ENCODE data around the gene SLC25A48. TPM values are rescaled to one million over a fixed set of nuclear protein-coding genes. Genes with fewer than 3 reads are reported as not detected.
"Not testable (repeated sequence)": the region's sequence is repeated elsewhere in the genome, so short reads cannot be mapped to it uniquely, and the experiment has no call there.

SLC25A48 gene
- total RNA-seq, 2 donors from 2014 or later, result 0.10 to 0.19 TPM

GRCh38 chr5:135828782-135829127 is 5.7 kb upstream of the SLC25A48 start:
- DNase-seq (ENCODE audit: low spot score), result peak; percentile 35
- intact Hi-C loops (cut with DNase I), result no loop called here

GRCh38 chr5:135829179-135829578 is 5.3 kb upstream of the SLC25A48 start:
- intact Hi-C loops (cut with DNase I), result no loop called here
- DNase-seq (ENCODE audit: low spot score), result peak; percentile 37

- peak; percentile 83 for DNase-seq (ENCODE audit: low spot score)
- intact Hi-C loops (cut with DNase I), result loop anchor here in 1 of 2 donors (5.0 kb wide), 1 partner anchor 573 kb away; no protein-coding TSS in a partner anchor
Measured at GRCh38 chr5:135829681-135830383, 4.6 kb upstream of the SLC25A48 start.

- no peak for DNase-seq (ENCODE audit: low spot score)
- intact Hi-C loops (cut with DNase I), result loop anchor here in 1 of 2 donors (5.0 kb wide), 1 partner anchor 573 kb away; no protein-coding TSS in a partner anchor
Measured at GRCh38 chr5:135830384-135830700, 4.1 kb upstream of the SLC25A48 start.

- DNase-seq (ENCODE audit: low spot score), result no peak
- intact Hi-C loops (cut with DNase I), result loop anchor here in 1 of 2 donors (5.0 kb wide), 1 partner anchor 574 kb away; no protein-coding TSS in a partner anchor
Measured at GRCh38 chr5:135830876-135831275, 3.6 kb upstream of the SLC25A48 start.

GRCh38 chr5:135831439-135831838 is 3.0 kb upstream of the SLC25A48 start:
- DNase-seq (ENCODE audit: low spot score), result no peak
- intact Hi-C loops (cut with DNase I), result loop anchor here in 1 of 2 donors (5.0 kb wide), 1 partner anchor 574 kb away; no protein-coding TSS in a partner anchor

GRCh38 chr5:135831851-135832555 is 2.5 kb upstream of the SLC25A48 start:
- intact Hi-C loops (cut with DNase I), result loop anchor here in 1 of 2 donors (5.0 kb wide), 1 partner anchor 575 kb away; no protein-coding TSS in a partner anchor
- peak; percentile 58 for DNase-seq (ENCODE audit: low spot score)

- peak; percentile 72 for DNase-seq (ENCODE audit: low spot score)
- intact Hi-C loops (cut with DNase I), result loop anchor here in 1 of 2 donors (5.0 kb wide), 1 partner anchor 576 kb away; no protein-coding TSS in a partner anchor
Measured at GRCh38 chr5:135832941-135833920, 1.2 kb upstream of the SLC25A48 start.

GRCh38 chr5:135833961-135834638 is 363 bp upstream of the SLC25A48 start:
- peak; percentile 75 for DNase-seq (ENCODE audit: low spot score)
- intact Hi-C loops (cut with DNase I), result loop anchor here in 1 of 2 donors (5.0 kb wide), 1 partner anchor 577 kb away; no protein-coding TSS in a partner anchor

GRCh38 chr5:135835766-135836165 is 1.3 kb downstream of the SLC25A48 start:
- intact Hi-C loops (cut with DNase I), result no loop called here
- peak; percentile 58 for DNase-seq (ENCODE audit: low spot score)

GRCh38 chr5:135838395-135838794 is 3.9 kb downstream of the SLC25A48 start:
- DNase-seq (ENCODE audit: low spot score); intact Hi-C loops (cut with DNase I): not testable (repeated sequence)

- no peak for DNase-seq (ENCODE audit: low spot score)
- intact Hi-C loops (cut with DNase I), result no loop called here
Measured at GRCh38 chr5:135839566-135839965, 5.1 kb downstream of the SLC25A48 start.

GRCh38 chr5:135840959-135841358 is 6.5 kb downstream of the SLC25A48 start:
- intact Hi-C loops (cut with DNase I), result no loop called here
- DNase-seq (ENCODE audit: low spot score), result no peak

GRCh38 chr5:135842737-135843136 is 8.3 kb downstream of the SLC25A48 start:
- intact Hi-C loops (cut with DNase I), result no loop called here

GRCh38 chr5:135843571-135844337 is 9.3 kb downstream of the SLC25A48 start:
- intact Hi-C loops (cut with DNase I), result no loop called here
- DNase-seq (ENCODE audit: low spot score), result peak; percentile 18

More at GRCh38 chr5:135842737-135843136, 8.3 kb downstream of the SLC25A48 start:
- DNase-seq (ENCODE audit: low spot score), result peak; percentile 15

- no peak for DNase-seq (ENCODE audit: low spot score)
- intact Hi-C loops (cut with DNase I), result no loop called here
Measured at GRCh38 chr5:135846311-135846710, 11.8 kb downstream of the SLC25A48 start.

- DNase-seq (ENCODE audit: low spot score), result no peak
- intact Hi-C loops (cut with DNase I), result no loop called here
Measured at GRCh38 chr5:135847976-135848375, 13.5 kb downstream of the SLC25A48 start.

- DNase-seq (ENCODE audit: low spot score), result no peak
- intact Hi-C loops (cut with DNase I), result no loop called here
Measured at GRCh38 chr5:135850231-135850630, 15.8 kb downstream of the SLC25A48 start.
